Esophagus muscularis mucosa (tissue), 4 donors: ENCODE measurements around the gene BCL11B. TPM values are rescaled to one million over a fixed set of nuclear protein-coding genes. Genes with fewer than 3 reads are reported as not detected.

Experiments
- DNase-seq: peaks from one replicate; pipeline ENCODE4 v3.0.0-alpha.2; 2017; ENCODE audit errors: extremely low spot score
- H3K27ac ChIP-seq, 4 donors: fragments of 200-600 bp; sonication (generic); replicated peaks in 1 of 4; 1 replicate in 3 of 4; 2 replicates in 1 of 4; pipeline ENCODE4 v1.5.1; 2016 to 2019; ENCODE audit warnings: mild to moderate bottlenecking in 1 of 4
- H3K27me3 ChIP-seq, 4 donors: fragments of 200-600 bp; sonication (generic); one replicate each; pipeline versions ENCODE4 v1.5.1 to v1.6.0; 2016 to 2019
- H3K36me3 ChIP-seq, 4 donors: fragments of 200-600 bp; sonication (generic); one replicate each; pipeline ENCODE4 v1.5.1; 2016 to 2019
- H3K4me1 ChIP-seq, 4 donors: fragments of 200-600 bp; sonication (generic); one replicate each; pipeline ENCODE4 v1.5.1; 2016 to 2019
- H3K4me3 ChIP-seq, 4 donors: fragments of 200-600 bp; sonication (generic); 1 replicate in 2 of 4; 2 replicates in 2 of 4; pipeline ENCODE4 v1.5.1; 2016 to 2019; ENCODE audit warnings: mild to moderate bottlenecking in 4 of 4, moderate library complexity in 1 of 4
- H3K9me3 ChIP-seq, 4 donors: fragments of 200-600 bp; sonication (generic); 1 replicate in 3 of 4; 2 replicates in 1 of 4; pipeline ENCODE4 v1.5.1; 2016 to 2019
- EP300 ChIP-seq: sonication (generic); formaldehyde crosslinking; IDR thresholded peaks from one replicate; pipeline ENCODE4 v1.6.1; 2017; ENCODE audit warnings: antibody characterized with exemption
- POLR2A ChIP-seq: fragments of 450-650 bp; IDR thresholded peaks from one replicate; pipeline ENCODE4 v1.6.1; 2017; ENCODE audit warnings: antibody characterized with exemption, moderate library complexity, mild to moderate bottlenecking, low read depth
- POLR2AphosphoS5 ChIP-seq, 2 donors: sonication (generic); formaldehyde crosslinking; IDR thresholded peaks; one replicate each; pipeline ENCODE4 v1.6.1; 2017; ENCODE audit warnings: antibody characterized with exemption in 2 of 2
- WGBS: methylation state at CpG from one replicate; pipeline ENCODE4 v1.1.5; 2018; 5-methylcytosine and 5-hydroxymethylcytosine counted together
- intact Hi-C: fragments of 100-400 bp; cut with DNase I; formaldehyde crosslinking; loops from one replicate; pipeline ENCODE4 v1.15.1; 2023
- total RNA-seq, 4 donors: library from RNA; depleted of rRNA; stranded (reverse); fragments of >200 nt; gene quantifications; one replicate each; pipeline versions ENCODE4 v1.1.0 to v1.2.1, GENCODE V29; 2016
- TF ChIP-seq, protein P1 (sequence below), 3 experiments: fragments of 200-600 bp in 2 of 3; fragments of 450-650 bp in 1 of 3; sonication (generic) in 2 of 3; IDR thresholded peaks; one replicate each; pipeline ENCODE4 v1.5.1; 2017 to 2019; ENCODE audit warnings: antibody characterized with exemption in 3 of 3, mild to moderate bottlenecking in 2 of 3, moderate library complexity in 1 of 3

Gene BCL11B
- total RNA-seq, result under 1 TPM; 0.34 to 0.65 (median 0.46) TPM

DNA sequence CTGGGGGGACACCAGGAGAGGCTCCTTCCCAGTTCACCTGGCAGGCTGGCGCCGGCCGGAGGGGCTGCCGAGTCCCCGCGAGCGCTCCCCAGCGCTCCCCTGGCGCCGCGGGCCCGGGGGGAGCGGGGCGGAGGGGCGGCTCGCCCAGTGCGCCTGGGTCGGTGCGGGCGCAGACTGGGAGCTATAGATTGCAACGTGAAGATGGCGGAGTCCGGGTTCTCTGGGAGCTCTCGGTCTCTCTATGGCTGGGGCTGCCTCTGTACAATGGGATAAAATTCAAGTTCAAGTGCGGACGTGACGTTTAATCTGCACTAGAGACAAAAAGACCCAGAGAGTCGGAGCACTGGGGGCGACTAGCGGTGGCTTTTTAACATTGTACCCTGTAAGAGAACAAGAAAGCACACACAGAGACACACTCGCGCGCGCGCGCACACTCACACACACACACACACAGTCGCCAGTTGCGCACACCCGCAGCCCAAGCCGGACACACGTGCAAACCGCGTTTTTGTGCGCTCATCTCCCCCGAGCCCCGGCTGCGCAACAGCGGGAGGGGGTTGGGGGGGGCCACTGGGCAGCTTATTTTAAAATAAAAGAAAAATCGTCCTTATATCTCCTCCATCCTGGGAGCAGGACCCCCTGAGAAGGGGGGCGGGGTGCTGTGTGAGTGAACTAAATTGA lies at the start of gene BCL11B:
TSS of gene BCL11B (minus strand) at position 247 of the 681 bp plus-strand sequence. CDS start 979 bp downstream, outside the sequence.
- no peak for DNase-seq
- WGBS, result 0% methylated on average over 29 of the region's 50 CpGs
- no peaks in the 10 kb centered on the region for H3K9me3 ChIP-seq
- intact Hi-C loops, result no loop called here
- H3K4me1 ChIP-seq, result peaks cover 39 to 57% (median 56%) of the 10 kb centered on the region in 4 donors
- peaks cover 0 to 91% (median 68%) of the 10 kb centered on the region in 4 donors for H3K27me3 ChIP-seq
- peak within 1 kb of the TSS; percentile 36 to 52 (median 40) for H3K4me3 ChIP-seq
- no peak for TF ChIP-seq POLR2A
- TF ChIP-seq, protein P1, sequence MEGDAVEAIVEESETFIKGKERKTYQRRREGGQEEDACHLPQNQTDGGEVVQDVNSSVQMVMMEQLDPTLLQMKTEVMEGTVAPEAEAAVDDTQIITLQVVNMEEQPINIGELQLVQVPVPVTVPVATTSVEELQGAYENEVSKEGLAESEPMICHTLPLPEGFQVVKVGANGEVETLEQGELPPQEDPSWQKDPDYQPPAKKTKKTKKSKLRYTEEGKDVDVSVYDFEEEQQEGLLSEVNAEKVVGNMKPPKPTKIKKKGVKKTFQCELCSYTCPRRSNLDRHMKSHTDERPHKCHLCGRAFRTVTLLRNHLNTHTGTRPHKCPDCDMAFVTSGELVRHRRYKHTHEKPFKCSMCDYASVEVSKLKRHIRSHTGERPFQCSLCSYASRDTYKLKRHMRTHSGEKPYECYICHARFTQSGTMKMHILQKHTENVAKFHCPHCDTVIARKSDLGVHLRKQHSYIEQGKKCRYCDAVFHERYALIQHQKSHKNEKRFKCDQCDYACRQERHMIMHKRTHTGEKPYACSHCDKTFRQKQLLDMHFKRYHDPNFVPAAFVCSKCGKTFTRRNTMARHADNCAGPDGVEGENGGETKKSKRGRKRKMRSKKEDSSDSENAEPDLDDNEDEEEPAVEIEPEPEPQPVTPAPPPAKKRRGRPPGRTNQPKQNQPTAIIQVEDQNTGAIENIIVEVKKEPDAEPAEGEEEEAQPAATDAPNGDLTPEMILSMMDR (IDR thresholded peaks at IDR 0.05), result peak in 1 of 3 experiments; percentile 15
- peak within 1 kb of the TSS in 1 of 4 donors; percentile 16 for H3K27ac ChIP-seq
- H3K36me3 ChIP-seq, result no peaks in the 10 kb centered on the region

DNA sequence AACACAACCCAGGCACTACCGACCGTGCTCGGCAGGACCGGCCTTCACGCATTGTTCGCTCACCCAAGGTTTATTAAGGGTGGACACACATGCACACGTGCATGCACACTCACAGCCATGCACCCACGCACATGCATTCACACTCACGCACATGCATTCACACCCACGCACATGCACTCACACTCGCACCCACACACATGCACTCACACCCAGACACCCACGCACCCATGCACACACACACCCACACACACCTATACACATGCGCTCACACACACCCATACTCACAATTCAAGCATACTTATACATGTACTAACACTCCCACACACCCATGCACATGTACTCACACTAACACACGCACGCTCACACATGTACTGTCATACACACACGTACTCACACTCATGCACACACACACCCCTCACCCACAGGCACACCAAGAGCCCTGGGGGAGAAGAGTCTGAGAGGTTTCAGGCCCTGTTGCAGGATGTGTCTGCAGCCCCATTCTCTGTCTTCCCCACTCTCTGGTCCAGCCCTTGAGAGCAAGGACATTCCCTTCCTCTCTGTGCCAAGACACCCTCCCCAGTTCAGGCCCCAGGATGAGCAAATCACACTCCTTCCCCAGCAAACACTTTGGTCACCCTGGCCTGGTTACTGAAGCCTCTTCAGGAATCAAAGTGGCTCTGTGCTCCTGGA lies 49.4 kb upstream of the BCL11B start:
- no peak overlapping the region for H3K4me3 ChIP-seq
- peaks cover 0 to 73% (median 0%) of the 10 kb centered on the region in 4 donors for H3K27me3 ChIP-seq
- WGBS, result 95% methylated on average over 16 of the region's 16 CpGs
- DNase-seq, result peak; percentile 72
- TF ChIP-seq POLR2AphosphoS5 (IDR thresholded peaks at IDR 0.05), result no peak
- TF ChIP-seq POLR2A, result no peak
- TF ChIP-seq, protein P1 (IDR thresholded peaks at IDR 0.05), result no peak
- TF ChIP-seq EP300, result no peak
- H3K36me3 ChIP-seq, result no peaks in the 10 kb centered on the region
- intact Hi-C loops, result no loop called here
- no peaks in the 10 kb centered on the region for H3K9me3 ChIP-seq
- H3K4me1 ChIP-seq, result peaks cover 0 to 7% (median 0%) of the 10 kb centered on the region in 4 donors
- no peak overlapping the region for H3K27ac ChIP-seq

DNA sequence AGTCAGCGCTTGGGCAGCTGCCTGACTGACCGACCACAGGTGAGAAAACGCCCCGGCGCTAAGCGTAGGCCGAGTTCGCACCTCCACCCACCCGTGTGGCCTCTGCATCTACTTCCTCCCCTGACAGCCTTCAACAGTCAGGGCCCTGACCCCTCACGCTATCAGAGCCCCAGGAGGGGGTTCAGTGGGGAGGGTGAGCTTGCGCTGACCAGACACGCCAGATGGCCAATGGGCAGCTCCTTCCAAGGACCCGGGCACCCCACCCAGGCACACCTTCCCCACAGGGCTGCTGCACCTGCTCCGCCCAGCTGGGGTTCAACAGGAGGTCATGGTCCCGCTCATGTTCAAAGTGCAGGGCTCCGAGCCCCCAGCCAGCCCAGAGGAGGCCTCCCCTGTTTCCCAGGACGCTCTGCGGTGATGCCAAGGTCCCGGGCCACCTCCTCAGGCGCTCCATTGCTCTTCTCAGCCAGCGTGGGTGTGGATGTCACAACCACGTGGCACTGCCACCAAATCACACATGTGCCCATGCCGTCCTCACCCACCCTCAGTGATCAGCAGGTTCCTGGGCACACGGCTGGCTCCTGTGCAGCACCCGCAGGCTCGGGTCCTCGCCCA lies 48.7 kb upstream of the BCL11B start:
- Histone ChIP-seq H3K36me3 (no peaks in the 10 kb centered on the region), H3K4me1 (peaks cover 0 to 7% (median 0%) of the 10 kb centered on the region in 4 donors), H3K27ac (no peak overlapping the region), H3K9me3 (no peaks in the 10 kb centered on the region), H3K27me3 (peaks cover 0 to 70% (median 0%) of the 10 kb centered on the region in 4 donors), H3K4me3 (no peak overlapping the region)
- peak; percentile 57 for DNase-seq
- intact Hi-C loops, result no loop called here
- 68% methylated on average over 15 of the region's 27 CpGs for WGBS
- TF ChIP-seq, protein P1 (IDR thresholded peaks at IDR 0.05), result no peak
- TF ChIP-seq POLR2A (no peak), POLR2AphosphoS5 (IDR thresholded peaks at IDR 0.05) (no peak), EP300 (no peak)

DNA sequence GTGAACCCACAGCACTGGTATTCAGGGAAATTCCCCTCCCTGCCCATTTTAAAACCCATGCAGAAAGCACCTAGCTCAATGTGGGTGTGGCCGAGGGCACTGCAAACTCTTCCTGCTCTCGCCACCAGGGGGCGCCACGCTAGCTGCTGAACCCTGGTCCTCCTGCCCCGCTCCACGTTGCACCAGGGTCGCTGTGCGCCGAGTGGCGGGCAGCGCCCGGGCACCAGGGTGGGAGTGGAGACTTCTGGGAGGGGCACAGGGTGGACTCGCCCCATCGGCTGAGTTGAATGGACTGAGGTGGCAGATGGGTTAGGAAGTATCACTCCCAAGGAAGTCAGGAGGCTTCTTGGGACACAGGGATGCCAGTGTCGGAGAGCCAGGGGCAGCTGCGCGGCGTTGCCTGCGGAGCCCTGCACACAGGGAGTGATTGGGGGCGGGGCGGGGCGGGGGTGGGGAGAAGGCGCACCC lies 48.1 kb upstream of the BCL11B start:
- Histone ChIP-seq H3K4me3 (no peak overlapping the region), H3K27me3 (peaks cover 0 to 65% (median 0%) of the 10 kb centered on the region in 4 donors), H3K36me3 (no peaks in the 10 kb centered on the region), H3K4me1 (peaks cover 0 to 7% (median 0%) of the 10 kb centered on the region in 4 donors), H3K27ac (no peak overlapping the region), H3K9me3 (no peaks in the 10 kb centered on the region)
- intact Hi-C loops, result no loop called here
- 24% methylated on average over 12 of the region's 23 CpGs for WGBS
- TF ChIP-seq, protein P1 (IDR thresholded peaks at IDR 0.05), result peak; percentile 23 to 56 (median 38)
- TF ChIP-seq EP300, result no peak
- DNase-seq, result peak; percentile 84
